IMR-90 (cell line): ENCODE measurements around the gene DUSP6. TPM values are rescaled to one million over a fixed set of nuclear protein-coding genes. Genes with fewer than 3 reads are reported as not detected.

ENCODE experiments used
- ATAC-seq: fragments of 200-7000 bp; cut with Tn5 transposase; 2 replicates; pipeline ENCODE4 v1.9.1; 2020; ENCODE audit warnings: low read depth, mild to moderate bottlenecking, moderate library complexity
- BruUV-seq: library from RNA; stranded (reverse); fragments of 400-500 nt; replicated peaks from 2 replicates; lab custom pipeline; 2021; lab: Mats Ljungman, UMichigan
- CTCF ChIA-PET: fragments of 300-600 bp; formaldehyde crosslinking; extraction: SDS; loops from one replicate; lab custom pipeline; 2021; ENCODE audit warnings: antibody characterized with exemption; lab: Yijun Ruan, JAX
- POLR2A ChIA-PET: fragments of 300-600 bp; sonication (Branson Sonifier 250); formaldehyde crosslinking; loops from one replicate; lab custom pipeline; 2022; ENCODE audit warnings: antibody characterized with exemption; ENCODE audit not compliant: unreplicated experiment; lab: Charles Lee
- DNase-seq: peaks from one replicate; pipeline ENCODE4 v3.0.0; 2013
- H2AFZ ChIP-seq: replicated peaks from 2 replicates; pipeline ENCODE3; 2013; ENCODE audit warnings: low read length, mild to moderate bottlenecking; ENCODE audit not compliant: poor library complexity
- H2AK5ac ChIP-seq: 2 replicates; pipeline ENCODE4 v1.6.1; 2013; ENCODE audit warnings: low read depth, low read length, inconsistent platforms
- H2AK9ac ChIP-seq: replicated peaks from 2 replicates; pipeline ENCODE3; 2013; ENCODE audit warnings: mild to moderate bottlenecking, low read depth, low read length, moderate library complexity; ENCODE audit not compliant: poor library complexity
- H2BK120ac ChIP-seq: 2 replicates; pipeline ENCODE4 v1.6.1; 2013; ENCODE audit warnings: low read depth, low read length, inconsistent platforms
- H2BK15ac ChIP-seq: 3 replicates; pipeline ENCODE4 v1.6.1; 2013; ENCODE audit warnings: low read depth, low read length, inconsistent platforms
- H2BK20ac ChIP-seq: 2 replicates; pipeline ENCODE4 v1.6.1; 2013; ENCODE audit warnings: low read depth, mild to moderate bottlenecking, inconsistent platforms, low read length, moderate library complexity
- H2BK5ac ChIP-seq: 2 replicates; pipeline ENCODE4 v1.6.1; 2013; ENCODE audit warnings: mild to moderate bottlenecking, low read depth, low read length, inconsistent platforms; ENCODE audit not compliant: poor library complexity, severe bottlenecking
- H3K14ac ChIP-seq: replicated peaks from 2 replicates; pipeline ENCODE4 v1.6.1; 2013; ENCODE audit warnings: low read depth, low read length, inconsistent platforms
- H3K18ac ChIP-seq: 2 replicates; pipeline ENCODE4 v1.6.1; 2013; ENCODE audit warnings: low read depth, low read length, control low read depth
- H3K23ac ChIP-seq: 2 replicates; pipeline ENCODE4 v1.6.1; 2013; ENCODE audit warnings: low read depth, low read length, inconsistent platforms
- H3K27ac ChIP-seq: 2 replicates; pipeline ENCODE4 v1.5.1; 2013; ENCODE audit warnings: mild to moderate bottlenecking, control low read depth, low read length; ENCODE audit not compliant: insufficient read depth
- H3K27me3 ChIP-seq: 2 replicates; pipeline ENCODE4 v1.6.1; 2013; ENCODE audit warnings: low read length; ENCODE audit not compliant: control insufficient read depth, insufficient read depth
- H3K36me3 ChIP-seq: 2 replicates; pipeline ENCODE4 v1.6.1; 2013; ENCODE audit warnings: low read length, mixed read lengths; ENCODE audit not compliant: control insufficient read depth, insufficient read depth
- H3K4ac ChIP-seq: 2 replicates; pipeline ENCODE4 v1.6.1; 2013; ENCODE audit warnings: low read depth, low read length, inconsistent platforms
- H3K4me1 ChIP-seq: 2 replicates; pipeline ENCODE4 v1.6.1; 2013; ENCODE audit warnings: low read length, mixed read lengths; ENCODE audit not compliant: control insufficient read depth, insufficient read depth
- H3K4me2 ChIP-seq: 2 replicates; pipeline ENCODE4 v1.6.1; 2013; ENCODE audit warnings: low read depth, mild to moderate bottlenecking, control low read depth, low read length, moderate library complexity
- H3K4me3 ChIP-seq: 2 replicates; pipeline ENCODE4 v1.5.1; 2013; ENCODE audit warnings: low read depth, mild to moderate bottlenecking, control low read depth, low read length, moderate library complexity; ENCODE audit not compliant: insufficient read depth
- H3K56ac ChIP-seq: 2 replicates; pipeline ENCODE4 v1.6.1; 2013; ENCODE audit warnings: low read length, inconsistent platforms; ENCODE audit not compliant: insufficient read depth; ENCODE audit errors: extremely low read depth
- H3K79me1 ChIP-seq, 2 experiments: 2 replicates each; pipeline ENCODE4 v1.6.1; 2013; ENCODE audit warnings: low read length in 2 of 2, inconsistent platforms in 1 of 2, low read depth in 1 of 2
- H3K9ac ChIP-seq: 2 replicates; pipeline ENCODE4 v1.6.1; 2013; ENCODE audit warnings: low read depth, low read length, control low read depth
- H3K9me1 ChIP-seq: 2 replicates; pipeline ENCODE4 v1.6.1; 2013; ENCODE audit warnings: low read length, inconsistent platforms; ENCODE audit not compliant: insufficient read depth
- H3K9me3 ChIP-seq: 2 replicates; pipeline ENCODE4 v1.6.1; 2013; ENCODE audit warnings: low read length; ENCODE audit not compliant: control insufficient read depth, insufficient read depth
- H4K20me1 ChIP-seq: 2 replicates; pipeline ENCODE4 v1.6.1; 2013; ENCODE audit warnings: low read length, inconsistent platforms; ENCODE audit not compliant: insufficient read depth
- H4K5ac ChIP-seq: 2 replicates; pipeline ENCODE4 v1.6.1; 2013; ENCODE audit warnings: mild to moderate bottlenecking, low read depth, low read length, control low read depth
- H4K8ac ChIP-seq, 2 experiments: 2 replicates each; pipeline ENCODE4 v1.6.1; 2013; ENCODE audit warnings: low read depth in 2 of 2, low read length in 2 of 2, control low read depth in 1 of 2, inconsistent platforms in 1 of 2
- H4K91ac ChIP-seq: 2 replicates; pipeline ENCODE4 v1.6.1; 2013; ENCODE audit warnings: low read depth, low read length, inconsistent platforms; ENCODE audit not compliant: insufficient read depth
- BHLHE40 ChIP-seq: fragments of 150-350 bp; IDR thresholded peaks from 2 replicates; pipeline ENCODE4 v1.6.1; 2016; ENCODE audit warnings: mild to moderate bottlenecking, low read depth, low read length
- CEBPB ChIP-seq: IDR thresholded peaks from 2 replicates; pipeline ENCODE4 v1.6.1; 2012; ENCODE audit warnings: low read depth, low read length, improper control_type of control experiment
- CTCF ChIP-seq: conservative IDR thresholded peaks from 2 replicates; pipeline ENCODE4 v1.5.1; 2012; ENCODE audit warnings: mild to moderate bottlenecking, low read depth, low read length, improper control_type of control experiment
- ELK1 ChIP-seq: fragments of 150-350 bp; IDR thresholded peaks from 2 replicates; pipeline ENCODE4 v1.6.1; 2016; ENCODE audit warnings: low read depth, mild to moderate bottlenecking, low read length, moderate library complexity, borderline replicate concordance
- MAFK ChIP-seq: IDR thresholded peaks from 2 replicates; pipeline ENCODE4 v1.6.1; 2012; ENCODE audit warnings: low read depth, low read length, improper control_type of control experiment
- POLR2A ChIP-seq: IDR thresholded peaks from 2 replicates; pipeline ENCODE4 v1.6.1; 2012; ENCODE audit warnings: mild to moderate bottlenecking, low read depth, low read length
- RAD21 ChIP-seq: IDR thresholded peaks from 2 replicates; pipeline ENCODE4 v1.6.1; 2012; ENCODE audit warnings: low read length, improper control_type of control experiment
- RCOR1 ChIP-seq: IDR thresholded peaks from 2 replicates; pipeline ENCODE4 v1.6.1; 2012; ENCODE audit warnings: mild to moderate bottlenecking, low read length, improper control_type of control experiment; ENCODE audit not compliant: insufficient replicate concordance
- RFX5 ChIP-seq: IDR thresholded peaks from 2 replicates; pipeline ENCODE4 v1.8.0; 2012; ENCODE audit warnings: low read depth, mild to moderate bottlenecking, low read length, moderate library complexity
- SMC3 ChIP-seq: fragments of 150-350 bp; IDR thresholded peaks from 2 replicates; pipeline ENCODE4 v1.6.1; 2016; ENCODE audit warnings: low read depth, mild to moderate bottlenecking, antibody characterized with exemption, low read length, moderate library complexity
- WGBS, 2 experiments: methylation state at CpG; one replicate each; pipeline versions ENCODE4 v1.1.5 to v1.1.7; 2013; ENCODE audit warnings: missing lambda C conversion rate in 2 of 2; ENCODE audit not compliant: insufficient read length in 1 of 2; ENCODE audit errors: extremely low coverage in 2 of 2; 5-methylcytosine and 5-hydroxymethylcytosine counted together
- dilution Hi-C: fragments of 300-500 bp; cut with HindIII; formaldehyde crosslinking; loops from one replicate; pipeline ENCODE4 v1.14.3; 2018; ENCODE audit warnings: low sequenced_read_pairs; ENCODE audit not compliant: unreplicated experiment
- in situ Hi-C: fragments of 300-500 bp; cut with MboI; formaldehyde crosslinking; loops from 3 replicates; pipeline ENCODE4 v1.14.3; 2019; ENCODE audit warnings: low sequenced_read_pairs, inconsistent platforms, mixed read lengths
- intact Hi-C: fragments of 100-400 bp; cut with micrococcal nuclease; formaldehyde crosslinking; loops from 2 replicates; pipeline ENCODE4 v1.10.0; 2022
- polyA plus RNA-seq, 3 experiments: library from polyadenylated mRNA; depleted of rRNA; stranded (reverse); fragments of >200 nt; gene quantifications; 2 replicates each; pipeline ENCODE4 v1.2.3, GENCODE V29; 2012; ENCODE audit warnings: low replicate concordance in 1 of 3
- total RNA-seq: library from RNA; depleted of rRNA; stranded (reverse); fragments of >200 nt; gene quantifications from 2 replicates; pipeline ENCODE4 v1.2.3, GENCODE V29; 2012

Gene DUSP6
- total and polyA plus RNA-seq, 2 of the 4 experiments (the other 2 are of a cell fraction): 38.5 to 70.1 TPM

- H3K9ac ChIP-seq: no peak overlapping the region
- H3K14ac ChIP-seq: peak overlapping the region; percentile 61
- H3K9me1 ChIP-seq: peaks cover 23% of the 10 kb centered on the region
- no peak overlapping the region for H3K56ac ChIP-seq
- no peak overlapping the region for H3K4me3 ChIP-seq
- peak overlapping the region; percentile 60; the same call in 1 of the 2 replicates for H2BK20ac ChIP-seq
- DNase-seq: no peak
- H3K27me3 ChIP-seq: no peaks in the 10 kb centered on the region
- H3K9me3 ChIP-seq: no peaks in the 10 kb centered on the region
- 20% methylated on average over 1 of the region's 3 CpGs; no CpG with 5 or more reads in 1 of the 2 experiments for WGBS, 2 experiments
- H4K91ac ChIP-seq: peak overlapping the region; percentile 20
- H3K79me1 ChIP-seq: peaks cover 5 to 19% of the 10 kb centered on the region in 2 experiments; a peak in 3 of 4 replicates
- ChIA-PET CTCF (no interaction called here), POLR2A (no interaction called here)
- in situ Hi-C loops (no loop called here), intact Hi-C loops (loop anchor here (5.0 kb wide), 1 partner anchor 82 kb away; no protein-coding TSS in a partner anchor), dilution Hi-C loops (no loop called here)
- H2AK5ac ChIP-seq: peak overlapping the region; percentile 48
- BruUV-seq: no TSS peak
- no peak overlapping the region for H3K4me2 ChIP-seq
- H3K27ac ChIP-seq: no peak overlapping the region
- TF ChIP-seq MAFK (no peak), RCOR1 (no peak), RAD21 (no peak), CEBPB (no peak), ELK1 (no peak), RFX5 (no peak), POLR2A (no peak), BHLHE40 (no peak), CTCF (no peak), SMC3 (no peak)
- H2BK120ac ChIP-seq: peak overlapping the region; percentile 64; the same call in 1 of the 2 replicates
- no peak overlapping the region for H4K5ac ChIP-seq
- no peak overlapping the region for H2AK9ac ChIP-seq
- peak overlapping the region; percentile 73 for H3K23ac ChIP-seq
- H2BK5ac ChIP-seq: no peak overlapping the region
- no peak overlapping the region for H3K18ac ChIP-seq
- H2AFZ ChIP-seq: no peak overlapping the region
- ATAC-seq: no peak
- H3K36me3 ChIP-seq: peaks cover 4% of the 10 kb centered on the region; the same call in 1 of the 2 replicates
- peak overlapping the region; percentile 5 to 62; a peak in 1 of 4 replicates for H4K8ac ChIP-seq
- no peaks in the 10 kb centered on the region for H4K20me1 ChIP-seq
- peak overlapping the region; percentile 69; the same call in 1 of the 3 replicates for H2BK15ac ChIP-seq
- peak overlapping the region; percentile 76 for H3K4ac ChIP-seq
- peaks cover 19% of the 10 kb centered on the region for H3K4me1 ChIP-seq
These were observed 18.1 kb upstream of the DUSP6 start for GRCh38 chr12:89370421-89370831.
